Spleen (tissue), 7 donors: ENCODE data around the gene SCN4B.

Source experiments
- POLR2A ChIP-seq, 3 donors: fragments of 450-650 bp; IDR thresholded peaks; one replicate each; pipeline ENCODE4 v1.5.1; 2017; ENCODE audit warnings: antibody characterized with exemption in 3 of 3, mild to moderate bottlenecking in 1 of 3
- POLR2AphosphoS5 ChIP-seq, 3 donors: sonication (generic); formaldehyde crosslinking; IDR thresholded peaks; one replicate each; pipeline ENCODE4 v1.5.1; 2017; ENCODE audit warnings: antibody characterized with exemption in 3 of 3
- TF ChIP-seq, protein P1 (sequence below), 11 experiments: fragments of 200-600 bp in 7 of 11; fragments of 450-650 bp in 4 of 11; sonication (generic) in 4 of 11; IDR thresholded peaks in 8 of 11; conservative IDR thresholded peaks in 3 of 11; 1 replicate in 7 of 11; 2 replicates in 4 of 11; pipeline versions ENCODE4 v1.4.0 to v1.8.0; 2016 to 2021; ENCODE audit warnings: antibody characterized with exemption in 11 of 11, inconsistent platforms in 4 of 11, mild to moderate bottlenecking in 1 of 11
- donor health status: DM: no; HTN: no; CAD: no; lungs with moderate emphysema.
- donor health status: DM: no; HTN: no; CAD: no.
- donor health status: DM: no; HTN: no; CAD: no.

DNA sequence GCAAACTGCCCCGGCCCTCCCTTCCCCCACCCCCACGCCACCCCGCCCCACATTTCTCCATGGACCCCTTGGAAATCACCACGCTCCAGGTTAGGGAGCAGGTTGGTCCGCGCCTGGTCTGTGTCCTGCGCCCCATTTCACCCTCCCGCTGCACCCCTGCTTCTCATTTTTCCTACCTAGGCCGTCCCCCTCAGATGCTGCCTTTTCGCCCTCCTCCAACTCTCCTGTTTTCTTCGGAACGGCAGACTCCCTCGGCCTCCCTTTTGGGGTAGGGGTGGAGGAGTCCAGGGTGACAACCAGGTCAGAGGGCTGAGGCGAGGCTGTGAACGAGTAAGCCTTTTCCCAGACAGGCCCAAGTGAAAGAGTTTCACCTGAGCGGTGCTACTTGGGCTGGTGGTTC is 893 bp upstream of the SCN4B start:
- TF ChIP-seq POLR2AphosphoS5 (IDR thresholded peaks at IDR 0.05) (no peak), POLR2A (IDR thresholded peaks at IDR 0.05) (no peak)
- TF ChIP-seq, protein P1, sequence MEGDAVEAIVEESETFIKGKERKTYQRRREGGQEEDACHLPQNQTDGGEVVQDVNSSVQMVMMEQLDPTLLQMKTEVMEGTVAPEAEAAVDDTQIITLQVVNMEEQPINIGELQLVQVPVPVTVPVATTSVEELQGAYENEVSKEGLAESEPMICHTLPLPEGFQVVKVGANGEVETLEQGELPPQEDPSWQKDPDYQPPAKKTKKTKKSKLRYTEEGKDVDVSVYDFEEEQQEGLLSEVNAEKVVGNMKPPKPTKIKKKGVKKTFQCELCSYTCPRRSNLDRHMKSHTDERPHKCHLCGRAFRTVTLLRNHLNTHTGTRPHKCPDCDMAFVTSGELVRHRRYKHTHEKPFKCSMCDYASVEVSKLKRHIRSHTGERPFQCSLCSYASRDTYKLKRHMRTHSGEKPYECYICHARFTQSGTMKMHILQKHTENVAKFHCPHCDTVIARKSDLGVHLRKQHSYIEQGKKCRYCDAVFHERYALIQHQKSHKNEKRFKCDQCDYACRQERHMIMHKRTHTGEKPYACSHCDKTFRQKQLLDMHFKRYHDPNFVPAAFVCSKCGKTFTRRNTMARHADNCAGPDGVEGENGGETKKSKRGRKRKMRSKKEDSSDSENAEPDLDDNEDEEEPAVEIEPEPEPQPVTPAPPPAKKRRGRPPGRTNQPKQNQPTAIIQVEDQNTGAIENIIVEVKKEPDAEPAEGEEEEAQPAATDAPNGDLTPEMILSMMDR (IDR thresholded peaks at IDR 0.05 in 8 of 11, conservative IDR thresholded peaks at IDR 0.05 in 3 of 11), result no peak
